BJ (cell line): ENCODE measurements around the gene MYRFL. TPM values are rescaled to one million over a fixed set of nuclear protein-coding genes. Genes with fewer than 3 reads are reported as not detected.

Experiments
- CTCF ChIA-PET: fragments of 350-600 bp; formaldehyde crosslinking; extraction: SDS; loops from one replicate; lab custom pipeline; 2021; ENCODE audit warnings: antibody characterized with exemption, inconsistent platforms; lab: Yijun Ruan, JAX
- POLR2A ChIA-PET: fragments of 300-600 bp; sonication (Branson Sonifier 250); formaldehyde crosslinking; extraction: SDS; loops from one replicate; lab custom pipeline; 2021; ENCODE audit warnings: antibody characterized with exemption; lab: Charles Lee
- DNase-seq: peaks from one replicate; pipeline ENCODE4 v3.0.0-alpha.2; 2011; ENCODE audit warnings: low read depth
- H3K27me3 ChIP-seq: 2 replicates; pipeline ENCODE4 v1.6.0; 2011; ENCODE audit warnings: low read length; ENCODE audit not compliant: control insufficient read depth, insufficient read depth
- H3K36me3 ChIP-seq: 2 replicates; pipeline ENCODE4 v1.5.1; 2011; ENCODE audit warnings: low read length; ENCODE audit not compliant: control insufficient read depth, insufficient read depth
- H3K4me3 ChIP-seq: 2 replicates; pipeline ENCODE4 v1.5.1; 2011; ENCODE audit warnings: low read depth, mild to moderate bottlenecking, control low read depth, low read length
- polyA plus RNA-seq: library from polyadenylated mRNA; depleted of rRNA; stranded (reverse); fragments of >200 nt; gene quantifications from 2 replicates; pipeline ENCODE4 v1.2.3, GENCODE V29; 2011
- TF ChIP-seq, protein P1 (sequence below): IDR thresholded peaks from 2 replicates; pipeline ENCODE4 v1.5.1; 2011; ENCODE audit warnings: low read depth, mild to moderate bottlenecking, control low read depth, inconsistent platforms, low read length, moderate library complexity; ENCODE audit not compliant: insufficient read depth

The MYRFL gene
- polyA plus RNA-seq, 1 experiment, result not detected

DNA sequence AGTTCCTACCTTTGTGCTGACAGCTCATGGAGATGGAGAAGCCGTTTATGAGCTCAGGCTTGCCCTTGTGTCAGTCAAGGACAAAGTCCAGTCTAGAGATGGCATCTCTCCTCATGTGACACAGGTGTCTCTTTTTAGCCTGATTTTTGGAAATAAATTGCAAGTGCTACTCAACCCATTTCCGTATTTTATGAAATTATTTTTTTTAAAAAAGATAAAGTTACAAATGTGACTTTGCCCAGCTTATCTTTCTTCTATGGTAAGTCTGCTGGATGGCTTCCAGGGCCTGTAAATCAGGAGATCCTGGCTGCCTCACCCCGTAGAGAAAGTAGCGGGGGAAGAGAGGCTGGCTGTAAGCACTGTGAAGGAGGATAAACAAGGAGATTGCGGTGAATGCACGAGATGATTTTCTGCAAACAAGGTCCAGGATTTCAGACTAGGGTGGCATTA, 169.7 kb downstream of the MYRFL start:
- no peak overlapping the region for H3K4me3 ChIP-seq
- POLR2A ChIA-PET, result no interaction called here
- no peaks in the 10 kb centered on the region for H3K36me3 ChIP-seq
- CTCF ChIA-PET, result interaction anchor here (0.6 to 0.8 kb wide), 2 partner anchors 384 to 549 kb away, joined by 3 to 5 read pairs; no protein-coding TSS in a partner anchor
- no peaks in the 10 kb centered on the region for H3K27me3 ChIP-seq
- no peak for DNase-seq
- TF ChIP-seq, protein P1, sequence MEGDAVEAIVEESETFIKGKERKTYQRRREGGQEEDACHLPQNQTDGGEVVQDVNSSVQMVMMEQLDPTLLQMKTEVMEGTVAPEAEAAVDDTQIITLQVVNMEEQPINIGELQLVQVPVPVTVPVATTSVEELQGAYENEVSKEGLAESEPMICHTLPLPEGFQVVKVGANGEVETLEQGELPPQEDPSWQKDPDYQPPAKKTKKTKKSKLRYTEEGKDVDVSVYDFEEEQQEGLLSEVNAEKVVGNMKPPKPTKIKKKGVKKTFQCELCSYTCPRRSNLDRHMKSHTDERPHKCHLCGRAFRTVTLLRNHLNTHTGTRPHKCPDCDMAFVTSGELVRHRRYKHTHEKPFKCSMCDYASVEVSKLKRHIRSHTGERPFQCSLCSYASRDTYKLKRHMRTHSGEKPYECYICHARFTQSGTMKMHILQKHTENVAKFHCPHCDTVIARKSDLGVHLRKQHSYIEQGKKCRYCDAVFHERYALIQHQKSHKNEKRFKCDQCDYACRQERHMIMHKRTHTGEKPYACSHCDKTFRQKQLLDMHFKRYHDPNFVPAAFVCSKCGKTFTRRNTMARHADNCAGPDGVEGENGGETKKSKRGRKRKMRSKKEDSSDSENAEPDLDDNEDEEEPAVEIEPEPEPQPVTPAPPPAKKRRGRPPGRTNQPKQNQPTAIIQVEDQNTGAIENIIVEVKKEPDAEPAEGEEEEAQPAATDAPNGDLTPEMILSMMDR, result no peak

DNA sequence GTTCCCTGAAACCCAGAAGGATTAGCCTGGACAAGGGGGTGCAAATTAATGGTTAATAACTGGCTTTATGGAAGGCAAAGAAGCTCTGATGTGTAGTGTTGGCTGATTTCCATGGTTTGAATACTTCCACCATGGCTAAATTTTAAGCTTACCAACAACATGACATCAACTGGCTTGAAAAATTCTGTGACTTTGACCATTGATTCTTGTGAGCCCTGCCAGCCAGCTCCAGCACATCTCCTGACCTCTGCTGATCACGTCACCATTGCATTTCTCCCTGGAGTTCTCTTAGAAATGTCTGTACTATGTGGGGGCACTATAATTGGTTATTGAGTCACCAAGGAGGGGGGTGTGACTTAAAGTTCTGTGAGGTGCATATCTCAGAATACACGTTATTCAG, 171.2 kb downstream of the MYRFL start:
- ChIA-PET POLR2A (no interaction called here), CTCF (interaction anchor here (0.6 kb wide), 1 partner anchor 11 kb away, joined by 3 read pairs; no protein-coding TSS in a partner anchor)
- DNase-seq, result no peak

DNA sequence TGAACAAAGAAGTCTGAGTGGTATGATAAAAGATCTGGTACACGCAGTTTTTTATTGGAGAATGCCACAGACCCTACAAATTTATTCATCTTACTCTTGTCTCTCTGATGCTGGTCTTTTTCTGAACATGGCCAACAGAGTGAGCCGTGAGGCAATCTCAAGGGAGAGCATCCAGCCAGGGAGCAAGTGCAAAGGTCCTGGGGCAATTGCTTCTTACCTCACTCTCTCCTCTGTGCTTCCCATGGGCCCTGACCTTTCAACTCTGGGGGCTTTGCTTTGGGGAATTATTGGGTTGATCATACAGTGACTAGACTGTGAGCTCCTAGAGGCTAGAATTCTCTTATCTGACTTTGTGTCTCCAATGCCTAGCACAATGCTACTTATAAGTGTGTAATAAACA, 171.7 kb downstream of the MYRFL start:
- Histone ChIP-seq H3K27me3 (no peaks in the 10 kb centered on the region), H3K4me3 (no peak overlapping the region), H3K36me3 (no peaks in the 10 kb centered on the region)
- TF ChIP-seq, protein P1, result no peak
- POLR2A ChIA-PET, result no interaction called here
- DNase-seq, result no peak
- CTCF ChIA-PET, result interaction anchor here (0.6 kb wide), 1 partner anchor 10 kb away, joined by 3 read pairs; no protein-coding TSS in a partner anchor

More for the DNA sequence above, 171.2 kb downstream of the MYRFL start:
- H3K4me3 ChIP-seq, result no peak overlapping the region
- H3K27me3 ChIP-seq, result no peaks in the 10 kb centered on the region
- no peaks in the 10 kb centered on the region for H3K36me3 ChIP-seq
- TF ChIP-seq, protein P1, result no peak

DNA sequence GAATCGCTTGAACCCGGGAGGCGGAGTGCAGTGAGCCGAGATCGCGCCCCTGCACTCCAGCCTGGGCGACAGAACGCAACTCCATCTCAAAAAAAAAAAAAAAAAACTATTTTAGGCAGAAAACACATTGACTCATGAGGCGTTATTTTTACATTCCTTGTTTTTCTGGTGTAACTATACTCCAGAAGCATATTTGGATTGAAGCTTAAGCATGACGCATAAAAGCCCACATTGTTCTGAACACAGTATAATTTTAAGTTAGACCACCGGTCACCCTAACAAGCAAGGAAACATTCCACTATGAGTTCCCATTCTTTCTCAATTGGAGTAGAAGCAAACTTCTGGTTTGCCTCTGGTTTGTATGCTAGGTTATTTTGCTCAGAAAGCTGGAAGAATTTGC, 173.0 kb downstream of the MYRFL start:
- Histone ChIP-seq H3K27me3 (peaks cover 1% of the 10 kb centered on the region), H3K36me3 (no peaks in the 10 kb centered on the region), H3K4me3 (no peak overlapping the region)
- TF ChIP-seq, protein P1, result no peak
- DNase-seq, result no peak
- ChIA-PET POLR2A (no interaction called here), CTCF (no interaction called here)

DNA sequence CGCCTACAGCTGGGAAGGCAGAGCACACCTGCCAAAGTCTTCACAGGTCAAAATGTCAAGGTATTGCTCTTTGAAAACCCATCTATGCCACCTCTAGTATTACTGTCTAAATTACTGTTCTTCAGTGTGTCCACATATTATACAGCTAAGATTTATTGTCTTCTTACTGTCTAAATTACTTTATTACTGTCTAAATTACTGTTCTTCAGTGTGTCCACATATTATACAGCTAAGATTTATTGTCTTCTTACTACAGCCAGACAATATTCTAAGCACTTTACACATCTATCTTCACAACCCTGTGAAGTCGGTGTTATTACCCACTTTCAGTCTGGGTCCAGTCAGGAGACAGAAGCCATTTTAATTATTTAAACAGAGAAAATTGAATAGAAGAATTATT, 173.9 kb downstream of the MYRFL start:
- POLR2A ChIA-PET, result no interaction called here

More for the DNA sequence above, 173.9 kb downstream of the MYRFL start:
- TF ChIP-seq, protein P1, result no peak
- H3K4me3 ChIP-seq, result no peak overlapping the region
- CTCF ChIA-PET, result interaction anchor here (0.7 kb wide), 1 partner anchor 68 kb away, joined by 3 read pairs; no protein-coding TSS in a partner anchor
- no peaks in the 10 kb centered on the region for H3K36me3 ChIP-seq
- H3K27me3 ChIP-seq, result peaks cover 1% of the 10 kb centered on the region
- DNase-seq, result no peak
